HepG2 (cell line): ENCODE results near the gene HEYL. TPM values are rescaled to one million over a fixed set of nuclear protein-coding genes. Genes with fewer than 3 reads are reported as not detected.

Source experiments
- ATAC-seq: fragments of 200-7000 bp; cut with Tn5 transposase; 3 replicates; pipeline ENCODE4 v1.9.1; 2020; ENCODE audit warnings: mild to moderate bottlenecking, moderate library complexity
- BruUV-seq: library from RNA; stranded (reverse); fragments of 400-500 nt; replicated peaks from 2 replicates; lab custom pipeline; 2021; lab: Mats Ljungman, UMichigan
- CTCF ChIA-PET: fragments of 300-600 bp; formaldehyde crosslinking; extraction: SDS; loops from one replicate; lab custom pipeline; 2021; ENCODE audit warnings: low total read pairs, inconsistent platforms, low intra/inter-chr PET ratio; lab: Yijun Ruan, JAX
- POLR2A ChIA-PET: fragments of 350-600 bp; sonication (Branson Sonifier 250); formaldehyde crosslinking; loops from one replicate; lab custom pipeline; 2020; ENCODE audit warnings: antibody characterized with exemption, inconsistent platforms; lab: Yijun Ruan, JAX
- DNase-seq: peaks from one replicate; pipeline ENCODE4 v3.0.0-alpha.2; 2015; ENCODE audit warnings: low spot score
- FAIRE-seq: peaks from 3 replicates; lab custom pipeline; 2011; peaks lifted over from hg19 to GRCh38; lab: Jason Lieb, UNC
- H2AFZ ChIP-seq: one replicate; pipeline ENCODE4 v1.6.1; 2011; ENCODE audit warnings: low read length, inconsistent platforms
- H3K27ac ChIP-seq: fragments of 300-600 bp; 3 replicates; pipeline ENCODE4 v1.8.0; 2011; ENCODE audit warnings: mixed run types, mild to moderate bottlenecking, mixed read lengths, low read length, inconsistent platforms; ENCODE audit not compliant: insufficient read depth; ENCODE audit errors: extremely low read length
- H3K27me3 ChIP-seq, 2 experiments: fragments of 200-600 bp in 1 of 2; 2 replicates in 1 of 2; 3 replicates in 1 of 2; pipeline versions ENCODE4 v1.6.0 to v1.8.0; 2011; ENCODE audit warnings: low read length in 2 of 2, mild to moderate bottlenecking in 2 of 2, moderate library complexity in 2 of 2, inconsistent platforms in 1 of 2; ENCODE audit not compliant: insufficient read depth in 2 of 2, control insufficient read depth in 1 of 2
- H3K36me3 ChIP-seq, 2 experiments: fragments of 200-600 bp in 1 of 2; replicated peaks in 1 of 2; 2 replicates in 1 of 2; 3 replicates in 1 of 2; pipeline versions ENCODE4 v1.5.1 to v1.8.0; 2011; ENCODE audit warnings: low read length in 2 of 2, inconsistent platforms in 1 of 2; ENCODE audit not compliant: insufficient read depth in 2 of 2, control insufficient read depth in 1 of 2
- H3K4me1 ChIP-seq: 2 replicates; pipeline ENCODE4 v1.5.1; 2012; ENCODE audit warnings: low read length, inconsistent platforms; ENCODE audit not compliant: insufficient read depth
- H3K4me2 ChIP-seq: 2 replicates; pipeline ENCODE4 v1.6.0; 2011; ENCODE audit warnings: low read depth, low read length, inconsistent platforms
- H3K4me3 ChIP-seq, 3 experiments: fragments of 200-600 bp in 1 of 3; sonication (generic), shearing (Covaris generic) in 1 of 3; replicated peaks in 1 of 3; 2 replicates each; pipeline ENCODE4 v1.5.1; 2011 to 2016; ENCODE audit warnings: low read length in 3 of 3, inconsistent platforms in 2 of 3, low read depth in 2 of 3, mild to moderate bottlenecking in 2 of 3, control low read depth in 1 of 3, mixed read lengths in 1 of 3; ENCODE audit not compliant: insufficient read depth in 1 of 3
- H3K79me2 ChIP-seq: one replicate; pipeline ENCODE4 v1.6.1; 2011; ENCODE audit warnings: low read length, inconsistent platforms; ENCODE audit not compliant: insufficient read depth
- H3K9ac ChIP-seq: 2 replicates; pipeline ENCODE4 v1.6.0; 2011; ENCODE audit warnings: mild to moderate bottlenecking, low read depth, low read length, inconsistent platforms; ENCODE audit not compliant: insufficient read depth
- H3K9me3 ChIP-seq: 2 replicates; pipeline ENCODE4 v1.5.1; 2012; ENCODE audit warnings: mild to moderate bottlenecking, low read length
- H4K20me1 ChIP-seq: 2 replicates; pipeline ENCODE4 v1.6.0; 2011; ENCODE audit warnings: inconsistent platforms, mild to moderate bottlenecking, low read length, moderate library complexity; ENCODE audit not compliant: insufficient read depth
- CAMTA2 ChIP-seq: sonication (generic); formaldehyde crosslinking; IDR thresholded peaks from 2 replicates; pipeline ENCODE4 v1.4.0; 2020; ENCODE audit warnings: mild to moderate bottlenecking, missing genetic modification reagents, borderline replicate concordance
- HNF4G ChIP-seq, 2 experiments: sonication (generic) in 1 of 2; formaldehyde crosslinking in 1 of 2; IDR thresholded peaks; 2 replicates each; pipeline versions ENCODE4 v1.4.0 to v1.6.1; 2011 to 2020; ENCODE audit warnings: borderline replicate concordance in 2 of 2, low read depth in 2 of 2, mild to moderate bottlenecking in 2 of 2, low read length in 1 of 2, missing genetic modification reagents in 1 of 2, moderate library complexity in 1 of 2
- MATR3 ChIP-seq: sonication (generic); formaldehyde crosslinking; IDR thresholded peaks from 2 replicates; pipeline ENCODE4 v1.4.0; 2020; ENCODE audit warnings: missing genetic modification reagents
- MAZ ChIP-seq, 2 experiments: sonication (generic) in 1 of 2; formaldehyde crosslinking in 1 of 2; IDR thresholded peaks; 2 replicates each; pipeline versions ENCODE4 v1.5.0 to v1.6.1; 2012 to 2020; ENCODE audit warnings: low read depth in 2 of 2, mild to moderate bottlenecking in 2 of 2, borderline replicate concordance in 1 of 2, improper control_type of control experiment in 1 of 2, low read length in 1 of 2, missing genetic modification reagents in 1 of 2, moderate library complexity in 1 of 2
- RBAK ChIP-seq: sonication (generic); formaldehyde crosslinking; IDR thresholded peaks from 2 replicates; pipeline ENCODE4 v1.5.1; 2020; ENCODE audit warnings: mild to moderate bottlenecking, missing genetic modification reagents
- RERE ChIP-seq: IDR thresholded peaks from 2 replicates; pipeline ENCODE4 v1.6.1; 2016; ENCODE audit warnings: low read depth, missing genetic modification reagents, missing compliant biosample characterization
- SOX6 ChIP-seq, 2 experiments: fragments of 450-650 bp in 1 of 2; sonication (generic) in 1 of 2; formaldehyde crosslinking in 1 of 2; IDR thresholded peaks; 2 replicates each; pipeline versions ENCODE4 v1.4.0 to v1.6.1; 2017 to 2020; ENCODE audit warnings: antibody characterized with exemption in 1 of 2, mild to moderate bottlenecking in 1 of 2, missing genetic modification reagents in 1 of 2
- THAP11 ChIP-seq: IDR thresholded peaks from 2 replicates; pipeline ENCODE4 v1.6.1; 2016; ENCODE audit warnings: missing biosample characterization, missing genetic modification reagents
- ZBTB38 ChIP-seq: sonication (generic); formaldehyde crosslinking; IDR thresholded peaks from 2 replicates; pipeline ENCODE4 v1.5.1; 2020; ENCODE audit warnings: mild to moderate bottlenecking, missing genetic modification reagents
- ZFYVE20 ChIP-seq: sonication (generic); formaldehyde crosslinking; IDR thresholded peaks from 2 replicates; pipeline ENCODE4 v1.8.0; 2023; ENCODE audit warnings: low read depth, mild to moderate bottlenecking, moderate library complexity, missing genetic modification reagents, borderline replicate concordance
- ZNF225 ChIP-seq: sonication (generic); formaldehyde crosslinking; IDR thresholded peaks from 2 replicates; pipeline ENCODE4 v1.4.0; 2020; ENCODE audit warnings: mild to moderate bottlenecking, missing genetic modification reagents
- ZNF24 ChIP-seq: fragments of 450-650 bp; IDR thresholded peaks from 2 replicates; pipeline ENCODE4 v1.6.1; 2017; ENCODE audit warnings: antibody characterized with exemption, mild to moderate bottlenecking
- ZNF609 ChIP-seq: sonication (generic); formaldehyde crosslinking; IDR thresholded peaks from 2 replicates; pipeline ENCODE4 v1.4.0; 2020; ENCODE audit warnings: mild to moderate bottlenecking, missing genetic modification reagents, borderline replicate concordance
- WGBS: methylation state at CpG from one replicate; pipeline ENCODE4 v1.1.6; 2017; ENCODE audit warnings: low lambda C conversion rate; 5-methylcytosine and 5-hydroxymethylcytosine counted together
- in situ Hi-C: cut with HindIII; loops from 2 replicates; pipeline ENCODE4 v1.10.0; 2017; ENCODE audit warnings: low pct_unique_long_range_greater_than_20kb; ENCODE audit not compliant: extremely low pct_ligation_motif_present
- intact Hi-C: fragments of 100-400 bp; cut with micrococcal nuclease; formaldehyde crosslinking; loops from one replicate; pipeline ENCODE4 v1.10.0; 2022; ENCODE audit not compliant: unreplicated experiment
- polyA plus RNA-seq, 8 experiments: library from polyadenylated mRNA; depleted of rRNA in 3 of 8; stranded (reverse) in 7 of 8; unstranded in 1 of 8; fragments of >200 nt; fragmentation: Illumina TruSeq in 4 of 8; extraction: Trizol in 4 of 8; gene quantifications; 2 replicates each; pipeline versions ENCODE4 v1.2.1 to v1.2.3, GENCODE V29; 2011 to 2016; ENCODE audit warnings: low read depth in 4 of 8, missing spikeins in 1 of 8, mixed read lengths in 1 of 8; ENCODE audit not compliant: insufficient read depth in 1 of 8
- total RNA-seq, 5 experiments: library from RNA; depleted of rRNA; stranded (reverse); fragments of >200 nt; fragmentation: Illumina TruSeq; extraction: Trizol; gene quantifications; 2 replicates each; pipeline ENCODE4 v1.2.3, GENCODE V29; 2016; ENCODE audit warnings: low read depth in 1 of 5

Gene HEYL
- total and polyA plus RNA-seq, 2 of the 13 experiments (the other 11 are each of a cell fraction or from before 2014, with no cell fraction given): 0.03 to 0.04 TPM

- Histone ChIP-seq H2AFZ (no peak overlapping the region), H3K36me3 (no peaks in the 10 kb centered on the region), H3K27me3 (peaks cover 1 to 65% of the 10 kb centered on the region in 2 experiments; a peak in 4 of 5 replicates), H3K4me3 (no peak overlapping the region), H4K20me1 (no peaks in the 10 kb centered on the region), H3K79me2 (no peaks in the 10 kb centered on the region), H3K9ac (no peak overlapping the region), H3K4me1 (no peaks in the 10 kb centered on the region), H3K9me3 (no peaks in the 10 kb centered on the region), H3K27ac (no peak overlapping the region), H3K4me2 (no peak overlapping the region)
- FAIRE-seq (no peak), DNase-seq (no peak), ATAC-seq (no peak)
- ChIA-PET CTCF (no interaction called here), POLR2A (no interaction called here)
- in situ Hi-C loops: no loop called here
- WGBS: 39% methylated on average over 9 of the region's 12 CpGs
- no TSS peak for BruUV-seq
- intact Hi-C loops: no loop called here
- no peak for TF ChIP-seq MATR3 (CRISPR knock-in tag)
- no peak for TF ChIP-seq ZFYVE20 (CRISPR knock-in tag)
- TF ChIP-seq CAMTA2 (CRISPR knock-in tag): no peak
- TF ChIP-seq ZNF24: no peak
- TF ChIP-seq ZNF225 (CRISPR knock-in tag): no peak
- no peak for TF ChIP-seq ZNF609
- TF ChIP-seq ZBTB38 (CRISPR knock-in tag): no peak
- no peak for TF ChIP-seq RBAK
- no peak for TF ChIP-seq SOX6 (IDR thresholded peaks at IDR 0.05)
- no peak for TF ChIP-seq SOX6 (CRISPR knock-in tag; IDR thresholded peaks at IDR 0.05)
- TF ChIP-seq HNF4G (IDR thresholded peaks at IDR 0.05; ENCODE audit: borderline replicate concordance, low read depth, low read length): no peak
- TF ChIP-seq HNF4G (CRISPR knock-in tag; IDR thresholded peaks at IDR 0.05; ENCODE audit: borderline replicate concordance, low read depth): no peak
- no peak for TF ChIP-seq RERE (CRISPR knock-in tag)
- no peak for TF ChIP-seq MAZ (IDR thresholded peaks at IDR 0.05; ENCODE audit: borderline replicate concordance, low read depth, low read length)
- no peak for TF ChIP-seq MAZ (CRISPR knock-in tag; IDR thresholded peaks at IDR 0.05; ENCODE audit: low read depth)
- TF ChIP-seq THAP11 (CRISPR knock-in tag): no peak
Observed at GRCh38 chr1:39635205-39635870, 4.1 kb downstream of the HEYL start.
